Retinal pigment epithelial cell (primary cell): ENCODE data around the gene ZNF385D.

Experiments
- DNase-seq: peaks from one replicate; pipeline ENCODE4 v3.0.0-alpha.2; 2010; ENCODE audit warnings: low read depth
- H3K4me3 ChIP-seq: 2 replicates; pipeline ENCODE4 v1.5.1; 2011; ENCODE audit warnings: mild to moderate bottlenecking, low read length, control low read depth, moderate library complexity
- CTCF ChIP-seq: conservative IDR thresholded peaks from 2 replicates; pipeline ENCODE4 v1.5.1; 2011; ENCODE audit warnings: low read depth, low read length, control low read depth, inconsistent platforms

Gene ZNF385D

DNA sequence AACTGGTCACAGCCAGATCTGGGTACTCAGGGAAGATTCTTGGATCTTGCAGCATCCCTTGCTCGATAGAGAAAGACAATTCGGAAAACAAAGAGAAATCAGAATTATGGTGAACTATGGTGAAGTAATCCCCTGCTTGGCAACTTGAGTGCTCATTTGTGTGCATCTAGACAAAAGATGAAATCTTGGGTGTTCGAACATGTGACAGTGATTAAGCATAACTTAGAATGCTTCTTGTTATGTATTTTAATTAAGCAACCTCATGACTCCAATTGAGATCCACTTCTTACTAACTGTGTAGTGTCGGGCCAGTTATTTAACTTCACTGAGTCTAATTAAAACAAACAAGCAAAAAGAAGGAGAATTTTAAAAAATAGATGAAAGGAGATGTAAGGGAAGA is 56.5 kb downstream of the ZNF385D start:
- peak; percentile 68 for DNase-seq
- no peak for TF ChIP-seq CTCF
- H3K4me3 ChIP-seq = no peak overlapping the region

DNA sequence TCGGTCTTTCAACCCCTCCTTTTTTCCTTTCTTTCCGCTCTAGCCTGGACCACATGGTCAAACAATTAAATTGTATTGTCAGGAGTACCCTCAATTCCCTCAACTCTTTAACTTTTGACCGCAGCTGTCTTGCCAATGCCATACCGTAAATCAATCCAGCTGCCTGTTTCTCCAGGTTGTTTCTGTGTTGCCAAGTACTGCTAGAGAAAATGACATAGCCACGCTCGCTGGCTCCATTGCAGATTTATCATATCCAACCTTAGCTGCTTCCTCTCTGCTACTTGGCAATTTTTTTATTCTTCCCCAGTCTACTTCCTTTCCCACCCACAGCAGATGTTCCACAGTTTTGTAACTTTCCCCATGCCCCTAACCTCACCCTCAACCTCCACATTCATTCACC is 60.0 kb downstream of the ZNF385D start:
- TF ChIP-seq CTCF = no peak
- no peak for DNase-seq
- H3K4me3 ChIP-seq = no peak overlapping the region

- TF ChIP-seq CTCF = no peak
- no peak overlapping the region for H3K4me3 ChIP-seq
- DNase-seq = no peak
These were observed 68.8 kb downstream of the ZNF385D start for GRCh38 chr3:21682206-21682605.

DNA sequence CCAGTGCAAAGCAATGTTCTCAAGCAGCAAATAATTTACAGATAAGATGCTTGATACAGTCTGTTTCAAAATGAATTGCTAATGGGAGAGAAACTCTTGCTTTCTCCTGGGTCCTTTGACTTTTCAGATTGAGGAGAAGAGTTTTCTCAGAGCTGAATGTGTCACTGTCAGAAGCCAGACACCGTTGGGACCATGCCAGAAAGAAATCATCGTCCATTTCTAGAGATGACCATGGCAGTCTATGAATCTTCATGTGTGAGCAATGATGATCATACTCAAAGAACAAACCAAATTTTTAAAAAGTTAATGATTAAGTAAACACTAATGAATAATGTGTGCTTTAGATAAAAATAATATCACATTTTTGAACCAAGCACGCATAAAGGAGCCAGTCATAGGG is 77.6 kb downstream of the ZNF385D start:
- DNase-seq = no peak
- no peak for TF ChIP-seq CTCF

GRCh38 chr3:21672303-21672702 is 78.7 kb downstream of the ZNF385D start:
- DNase-seq = peak; percentile 79
- H3K4me3 ChIP-seq = no peak overlapping the region
- TF ChIP-seq CTCF = no peak

More for the DNA sequence above, 77.6 kb downstream of the ZNF385D start:
- no peak overlapping the region for H3K4me3 ChIP-seq

- no peak for DNase-seq
- H3K4me3 ChIP-seq = no peak overlapping the region
- no peak for TF ChIP-seq CTCF
These were observed 80.6 kb downstream of the ZNF385D start for GRCh38 chr3:21670386-21670785.

- no peak for TF ChIP-seq CTCF
- no peak for DNase-seq
These were observed 83.0 kb downstream of the ZNF385D start for GRCh38 chr3:21668012-21668411.

More at GRCh38 chr3:21668012-21668411, 83.0 kb downstream of the ZNF385D start:
- no peak overlapping the region for H3K4me3 ChIP-seq
